ENCODE results near the gene RNF41.

Gene RNF41

GRCh38 chr12:56155256-56155845 lies 66.4 kb downstream of the RNF41 start:
- no peak overlapping the region for H3K4me3 ChIP-seq (ENCODE audit: low read depth, low read length)
- TF ChIP-seq MAX (IDR thresholded peaks at IDR 0.05; ENCODE audit: low read depth, low read length) (no peak), MYC (IDR thresholded peaks at IDR 0.05; ENCODE audit: low read depth, low read length) (no peak), POLR2A (IDR thresholded peaks at IDR 0.05; ENCODE audit: extremely low read depth, insufficient read length) (no peak), CTCF (IDR thresholded peaks at IDR 0.05; ENCODE audit: low read depth, low read length) (no peak)
- no peak for DNase-seq (ENCODE audit: low read depth)

GRCh38 chr12:56154818-56155217 lies 66.9 kb downstream of the RNF41 start:
- DNase-seq (ENCODE audit: low read depth), result no peak
- H3K4me3 ChIP-seq (ENCODE audit: low read depth, low read length), result no peak overlapping the region
- TF ChIP-seq POLR2A (IDR thresholded peaks at IDR 0.05; ENCODE audit: extremely low read depth, insufficient read length) (no peak), MAX (IDR thresholded peaks at IDR 0.05; ENCODE audit: low read depth, low read length) (no peak), MYC (IDR thresholded peaks at IDR 0.05; ENCODE audit: low read depth, low read length) (no peak), CTCF (IDR thresholded peaks at IDR 0.05; ENCODE audit: low read depth, low read length) (no peak)

- H3K4me3 ChIP-seq (ENCODE audit: low read depth, low read length), result no peak overlapping the region
- TF ChIP-seq POLR2A (IDR thresholded peaks at IDR 0.05; ENCODE audit: extremely low read depth, insufficient read length), result no peak
- TF ChIP-seq CTCF (IDR thresholded peaks at IDR 0.05; ENCODE audit: low read depth, low read length), result no peak
- TF ChIP-seq MYC (IDR thresholded peaks at IDR 0.05; ENCODE audit: low read depth, low read length), result no peak
- TF ChIP-seq MAX (IDR thresholded peaks at IDR 0.05; ENCODE audit: low read depth, low read length), result no peak
- DNase-seq (ENCODE audit: low read depth), result no peak
Measured at GRCh38 chr12:56154246-56154771, 67.4 kb downstream of the RNF41 start.

- no peak for DNase-seq (ENCODE audit: low read depth)
- TF ChIP-seq MYC (IDR thresholded peaks at IDR 0.05; ENCODE audit: low read depth, low read length), result no peak
- no peak for TF ChIP-seq CTCF (IDR thresholded peaks at IDR 0.05; ENCODE audit: low read depth, low read length)
- TF ChIP-seq POLR2A (IDR thresholded peaks at IDR 0.05; ENCODE audit: extremely low read depth, insufficient read length), result no peak
- no peak for TF ChIP-seq MAX (IDR thresholded peaks at IDR 0.05; ENCODE audit: low read depth, low read length)
- H3K4me3 ChIP-seq (ENCODE audit: low read depth, low read length), result no peak overlapping the region
Measured at GRCh38 chr12:56153678-56154065, 68.0 kb downstream of the RNF41 start.

GRCh38 chr12:56152756-56153677 lies 68.7 kb downstream of the RNF41 start:
- no peak for DNase-seq (ENCODE audit: low read depth)
- H3K4me3 ChIP-seq (ENCODE audit: low read depth, low read length), result peak overlapping the region; percentile 90
- TF ChIP-seq POLR2A (IDR thresholded peaks at IDR 0.05; ENCODE audit: extremely low read depth, insufficient read length), result no peak
- TF ChIP-seq MAX (IDR thresholded peaks at IDR 0.05; ENCODE audit: low read depth, low read length), result no peak
- no peak for TF ChIP-seq MYC (IDR thresholded peaks at IDR 0.05; ENCODE audit: low read depth, low read length)
- no peak for TF ChIP-seq CTCF (IDR thresholded peaks at IDR 0.05; ENCODE audit: low read depth, low read length)
